GM18870 (cell line): Measurements from ENCODE around the gene ACTN1.

ENCODE experiments used
- ATAC-seq: cut with Tn5 transposase; IDR thresholded peaks from one replicate; pipeline ENCODE4 v1.9.1; 2021; ENCODE audit warnings: moderate library complexity; ENCODE audit not compliant: unreplicated experiment

Gene ACTN1

DNA sequence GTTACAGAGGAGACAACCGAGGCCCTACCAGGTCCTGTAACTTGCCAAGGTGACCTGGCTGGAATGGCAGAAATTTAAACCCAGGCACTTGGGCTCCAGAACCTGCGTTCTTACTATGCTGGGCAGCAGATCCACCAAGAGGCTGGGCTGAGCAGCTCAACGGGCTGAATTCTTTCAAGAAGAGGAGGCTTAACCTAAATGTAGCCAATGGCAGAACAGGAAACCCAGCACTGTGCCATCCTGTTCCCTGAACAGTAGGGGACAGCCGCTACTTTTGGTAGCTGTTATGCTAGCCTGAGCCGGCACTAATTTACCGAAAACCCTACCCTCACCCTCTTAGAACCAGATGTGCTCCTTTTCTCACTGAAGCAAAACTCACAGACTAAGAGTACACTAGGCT lies 86.1 kb downstream of the ACTN1 start:
- no peak for ATAC-seq

DNA sequence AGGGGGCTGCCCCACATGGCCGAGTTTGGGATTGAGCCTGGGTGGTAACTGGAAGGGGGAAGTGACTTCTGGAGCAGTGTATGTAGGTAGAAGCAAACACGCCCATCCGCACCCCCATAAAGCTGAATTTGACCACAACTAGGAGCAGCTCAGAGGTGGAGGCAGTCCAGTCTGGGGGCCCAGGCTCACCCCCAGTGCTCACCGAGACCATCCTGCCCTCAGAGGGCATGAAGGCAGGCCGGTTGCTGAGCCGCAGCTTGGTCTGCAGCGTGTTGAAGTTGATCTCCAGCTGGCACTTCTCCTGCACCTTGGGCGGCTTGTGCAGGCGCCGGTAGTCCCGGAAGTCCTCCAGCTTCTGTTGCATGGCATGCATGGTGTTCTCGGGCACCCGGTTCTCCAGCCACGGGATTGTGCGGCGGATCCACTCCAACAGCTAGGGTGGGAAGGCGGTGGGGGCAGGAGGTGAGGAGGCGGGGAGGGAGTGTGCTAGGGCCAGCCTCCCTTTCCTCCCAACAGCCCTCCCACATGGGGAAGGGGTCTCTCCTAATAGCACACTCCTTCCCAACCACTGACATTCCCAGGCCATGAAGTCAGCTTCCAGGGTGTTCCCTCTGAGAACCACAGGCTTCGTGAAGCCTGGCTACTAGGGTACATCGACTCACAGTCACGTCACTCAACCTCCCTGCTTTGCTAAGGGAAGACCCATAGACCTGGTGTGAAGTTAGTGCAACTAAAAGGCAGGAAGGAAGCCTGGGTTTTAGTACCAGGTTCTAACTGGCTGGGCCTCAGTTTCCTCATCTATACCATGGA lies 87.0 kb downstream of the ACTN1 start:
- ATAC-seq = no peak

DNA sequence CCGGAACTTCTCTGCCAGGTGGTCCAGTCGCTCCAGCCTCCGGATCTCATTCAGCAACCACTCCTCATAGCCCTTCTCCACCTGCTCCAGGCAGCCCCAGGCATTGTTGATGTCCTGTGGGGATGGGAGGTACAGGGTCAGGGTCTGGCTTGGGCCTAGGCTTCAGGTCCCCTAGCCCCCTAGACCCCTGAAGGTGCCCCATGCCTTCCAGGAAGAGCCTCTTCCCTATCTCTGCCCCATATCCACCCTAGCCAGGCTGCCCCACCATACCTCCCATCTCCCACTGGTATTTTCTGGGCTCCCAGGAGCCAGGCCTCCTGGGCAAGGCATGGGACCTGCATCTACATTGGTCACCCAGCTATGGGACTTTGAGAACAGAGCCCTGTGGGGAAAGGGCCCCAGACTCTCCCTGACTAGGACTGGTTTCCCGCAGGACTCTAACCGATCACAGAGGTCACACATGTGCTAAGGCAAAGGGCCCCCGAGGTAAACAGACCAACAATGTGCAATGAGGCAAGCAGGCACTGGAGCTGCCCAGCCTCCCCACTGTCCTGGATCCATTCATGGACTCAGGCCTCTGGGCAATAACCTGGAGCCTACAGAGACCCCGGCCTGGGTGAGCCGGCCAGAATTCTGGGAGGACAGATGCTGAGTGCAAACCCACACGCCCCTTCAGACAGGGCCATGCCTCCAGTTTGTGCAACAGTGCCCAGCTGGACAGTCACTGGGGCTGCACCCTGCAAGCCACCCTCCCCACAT lies 88.8 kb downstream of the ACTN1 start:
- ATAC-seq = no peak

DNA sequence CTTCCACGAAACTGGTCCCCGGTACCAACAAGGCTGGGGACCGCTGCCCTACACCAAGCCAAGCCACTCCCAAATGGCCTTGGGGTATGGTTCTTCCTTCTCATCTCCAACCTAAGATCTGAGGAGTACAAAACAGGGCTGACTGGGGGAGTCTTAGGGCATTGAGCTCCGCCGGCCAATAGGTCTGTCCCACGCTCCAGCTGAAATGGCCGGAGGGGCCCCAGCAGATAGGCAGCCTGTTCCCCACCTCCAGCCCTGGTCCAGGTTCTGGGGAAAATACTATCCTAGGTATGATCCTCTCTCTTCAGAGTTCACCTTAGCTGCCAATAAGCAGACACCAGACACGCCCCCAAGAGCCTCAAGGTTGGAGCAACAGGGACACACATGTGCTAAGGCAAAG lies 90.2 kb downstream of the ACTN1 start:
- ATAC-seq = no peak

DNA sequence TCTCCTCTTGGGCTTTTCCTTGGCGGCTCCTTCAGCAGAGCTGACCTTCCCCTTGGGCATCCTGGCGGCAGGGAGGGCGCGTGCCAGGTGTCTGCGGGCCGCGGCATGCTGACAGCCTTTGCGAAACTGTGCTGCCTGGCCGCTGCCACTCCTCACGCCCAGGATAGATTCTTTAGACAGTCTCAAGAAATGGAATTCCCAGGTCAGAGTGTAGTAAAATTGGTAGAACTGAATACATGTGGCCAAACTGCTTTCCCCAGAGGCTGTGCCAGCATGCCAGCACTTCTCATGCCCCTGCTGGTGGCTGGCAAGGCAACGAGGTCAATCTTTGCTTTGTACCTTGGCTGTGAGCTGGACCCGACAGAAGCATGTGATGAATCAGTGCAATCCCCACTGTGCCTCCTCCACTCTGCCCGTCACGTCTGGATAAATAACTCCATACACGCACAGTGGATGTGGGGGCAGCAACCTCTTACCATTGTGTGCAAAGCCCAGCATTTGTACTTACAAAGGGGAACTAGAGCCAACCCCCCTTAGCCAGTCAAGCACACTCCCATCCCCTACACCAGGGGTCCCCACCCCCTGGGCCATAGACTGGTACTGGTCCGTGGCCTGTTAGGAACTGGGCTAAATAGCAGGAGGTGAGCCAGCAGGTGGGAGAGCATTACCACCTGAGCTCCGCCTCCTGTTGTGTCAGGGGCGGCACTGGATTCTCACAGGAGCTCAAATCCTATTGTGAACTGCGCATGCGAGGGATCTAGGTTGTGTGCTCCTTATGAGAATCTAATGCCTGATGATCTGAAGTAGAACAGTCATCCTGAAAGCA lies 90.9 kb downstream of the ACTN1 start:
- no peak for ATAC-seq

DNA sequence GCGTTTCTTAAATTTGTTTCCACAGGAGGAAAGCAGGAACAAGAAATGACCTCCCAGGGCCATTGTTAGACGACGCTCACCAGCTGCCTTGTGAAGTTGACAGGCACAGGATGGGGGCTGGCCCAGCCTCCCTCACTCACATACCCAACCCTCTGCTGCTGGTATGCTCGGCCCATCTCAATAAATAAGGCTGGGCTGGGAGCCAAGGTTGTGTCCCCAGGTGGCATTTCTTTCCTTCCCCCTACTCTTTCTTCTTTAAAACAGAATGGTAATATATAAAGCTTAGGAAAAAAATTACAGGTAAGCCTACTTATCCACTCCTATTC lies 93.0 kb downstream of the ACTN1 start:
- no peak for ATAC-seq

DNA sequence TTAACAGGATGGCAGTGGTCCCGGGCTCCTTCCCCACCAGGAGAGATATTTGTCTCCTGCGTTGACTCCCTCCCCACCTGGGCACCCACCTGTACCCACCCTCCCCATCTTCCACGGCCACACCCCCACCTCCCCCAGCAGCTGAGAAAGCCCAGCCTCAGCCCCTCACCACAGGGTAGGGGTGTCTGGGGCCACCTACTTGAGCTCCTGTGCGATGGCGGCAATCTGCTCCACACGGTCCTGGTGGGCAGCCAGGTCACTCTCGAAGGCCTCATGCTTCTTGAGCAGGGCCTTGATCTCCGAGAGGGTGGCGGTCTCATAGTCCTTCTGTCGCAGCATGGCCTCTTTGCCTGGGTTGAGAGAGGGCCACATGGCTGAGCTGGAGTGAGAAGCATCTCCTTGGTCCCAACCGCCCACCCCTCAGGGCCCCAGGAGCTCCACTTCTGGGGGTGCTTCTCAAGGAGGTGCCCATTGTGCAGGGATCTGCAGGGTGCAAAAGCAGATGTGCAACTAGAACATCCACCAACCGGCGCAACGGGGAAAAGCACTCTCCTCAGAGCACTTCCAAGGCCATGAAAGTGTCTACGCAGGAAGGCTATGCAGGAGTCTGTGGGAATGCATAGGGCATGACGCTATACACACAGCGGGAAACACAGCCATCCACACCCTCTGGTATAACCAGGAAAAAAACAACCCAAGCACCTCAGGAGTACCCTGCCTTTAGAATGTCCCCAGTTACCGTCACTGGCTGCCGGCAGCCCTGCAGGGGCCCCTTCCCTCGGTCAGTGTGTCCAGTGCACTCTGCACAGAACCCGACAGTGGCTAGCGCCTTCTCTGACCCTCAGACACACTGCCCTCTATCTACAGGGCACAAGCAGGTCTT lies 93.6 kb downstream of the ACTN1 start:
- ATAC-seq = no peak

DNA sequence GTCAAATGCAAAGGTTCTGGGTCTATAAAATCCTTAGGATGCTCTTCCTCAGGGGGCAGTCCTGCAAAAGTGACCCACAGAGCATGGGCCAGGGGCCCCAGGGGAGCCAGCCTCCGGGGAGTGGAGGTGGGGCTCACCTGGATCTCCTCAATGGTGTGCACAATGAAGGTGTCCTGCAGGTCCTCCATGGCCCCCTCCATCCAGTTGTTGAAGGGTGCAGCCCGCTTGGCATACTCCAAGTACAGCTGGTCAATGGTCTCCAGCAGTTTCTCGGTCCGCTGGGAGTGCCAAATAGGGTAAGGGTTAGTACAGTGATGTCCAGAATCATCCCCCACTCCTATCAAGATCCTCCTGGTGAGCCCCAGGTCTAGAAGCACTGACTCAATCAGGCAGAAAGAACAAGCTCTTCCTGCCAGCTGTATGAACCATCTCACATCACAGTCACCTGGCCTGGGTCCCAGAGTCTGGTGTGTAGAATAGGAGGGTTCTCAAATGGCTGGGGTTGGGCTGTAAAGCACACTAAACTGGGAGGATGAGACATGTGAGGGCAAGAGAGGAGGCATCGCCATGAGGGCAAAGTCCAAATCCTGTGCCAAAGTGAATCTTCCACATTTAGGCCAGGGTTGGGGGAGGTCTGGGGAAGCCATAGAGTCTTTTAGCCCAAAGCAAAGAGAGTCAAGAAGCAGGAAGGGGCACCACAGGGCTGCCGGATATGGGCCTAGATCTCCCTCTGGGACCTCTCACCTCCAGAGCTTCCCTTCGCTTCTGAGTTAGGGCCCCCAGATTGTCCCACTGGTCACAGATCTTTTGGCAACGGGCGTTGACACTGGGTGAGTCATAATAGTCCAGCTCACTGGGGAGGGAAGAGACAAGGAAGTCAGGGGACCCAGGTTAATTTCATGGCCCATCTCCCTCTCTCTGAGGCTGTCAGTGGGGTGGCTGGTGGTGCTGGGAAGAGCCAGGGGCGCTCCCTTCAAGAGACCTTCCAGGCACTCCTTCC lies 94.8 kb downstream of the ACTN1 start:
- ATAC-seq = no peak

DNA sequence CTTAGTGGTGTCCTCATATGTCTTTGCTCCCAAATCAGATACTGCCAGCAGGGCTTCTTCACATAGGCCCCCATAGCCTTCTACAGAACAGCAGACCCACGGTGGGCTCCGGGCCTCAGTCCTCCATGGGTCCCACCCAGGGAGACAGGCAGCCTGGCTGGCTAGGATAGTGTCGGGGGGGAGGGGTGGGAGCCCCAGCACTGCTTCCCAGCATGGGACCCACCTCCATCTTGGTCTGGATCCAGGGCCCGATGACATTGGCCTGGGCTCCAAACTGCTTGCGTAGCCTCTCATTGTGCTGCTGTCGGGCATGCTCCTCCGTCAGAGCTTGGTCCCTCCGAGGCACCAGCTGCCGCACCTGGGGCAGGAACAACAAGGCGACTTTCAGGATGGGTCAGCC lies 96.9 kb downstream of the ACTN1 start:
- ATAC-seq = no peak

DNA sequence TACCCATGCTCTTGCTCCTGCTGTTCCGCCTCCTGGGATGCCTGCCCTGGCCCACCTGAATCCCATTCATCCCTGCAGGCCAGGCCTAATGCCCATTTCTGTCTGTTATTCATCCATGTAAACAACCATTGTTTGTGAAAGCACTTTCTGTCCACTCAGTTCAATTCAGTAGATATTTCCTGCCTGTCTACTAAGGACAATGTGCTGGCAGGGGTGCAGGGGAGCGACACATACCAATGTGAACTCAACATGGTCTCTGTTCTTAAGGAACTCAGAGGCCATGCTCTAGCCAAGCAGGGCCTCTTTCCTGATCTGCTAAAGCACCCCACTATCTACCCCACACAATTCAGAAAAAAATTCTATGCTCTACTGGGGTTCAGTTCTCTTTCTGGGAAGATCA lies 97.7 kb downstream of the ACTN1 start:
- ATAC-seq = no peak

DNA sequence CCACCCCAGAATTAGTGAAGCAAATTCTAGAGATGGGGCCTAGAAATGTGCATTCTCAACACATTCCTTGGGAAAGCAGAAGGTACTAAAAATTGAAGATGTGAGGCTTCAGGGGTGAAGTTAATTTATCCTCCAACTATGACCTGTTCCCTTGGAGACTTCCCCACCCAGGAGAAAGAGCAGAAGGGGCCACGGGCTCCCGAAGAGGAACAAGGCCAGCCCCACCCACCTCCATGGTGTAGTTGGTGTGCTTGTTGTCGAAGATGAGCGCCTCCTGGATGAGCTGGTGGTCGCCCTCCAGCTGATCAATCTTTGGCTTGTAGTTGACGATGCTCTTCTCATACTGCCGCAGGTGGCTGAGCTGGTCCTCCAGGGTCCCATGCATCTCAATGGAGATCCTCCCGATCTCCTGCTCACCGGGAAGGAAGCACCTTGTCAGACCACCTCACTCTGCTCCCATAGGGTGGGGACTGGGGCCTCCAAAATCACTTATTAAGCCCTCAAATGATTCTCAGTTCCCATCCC lies 98.5 kb downstream of the ACTN1 start:
- no peak for ATAC-seq

DNA sequence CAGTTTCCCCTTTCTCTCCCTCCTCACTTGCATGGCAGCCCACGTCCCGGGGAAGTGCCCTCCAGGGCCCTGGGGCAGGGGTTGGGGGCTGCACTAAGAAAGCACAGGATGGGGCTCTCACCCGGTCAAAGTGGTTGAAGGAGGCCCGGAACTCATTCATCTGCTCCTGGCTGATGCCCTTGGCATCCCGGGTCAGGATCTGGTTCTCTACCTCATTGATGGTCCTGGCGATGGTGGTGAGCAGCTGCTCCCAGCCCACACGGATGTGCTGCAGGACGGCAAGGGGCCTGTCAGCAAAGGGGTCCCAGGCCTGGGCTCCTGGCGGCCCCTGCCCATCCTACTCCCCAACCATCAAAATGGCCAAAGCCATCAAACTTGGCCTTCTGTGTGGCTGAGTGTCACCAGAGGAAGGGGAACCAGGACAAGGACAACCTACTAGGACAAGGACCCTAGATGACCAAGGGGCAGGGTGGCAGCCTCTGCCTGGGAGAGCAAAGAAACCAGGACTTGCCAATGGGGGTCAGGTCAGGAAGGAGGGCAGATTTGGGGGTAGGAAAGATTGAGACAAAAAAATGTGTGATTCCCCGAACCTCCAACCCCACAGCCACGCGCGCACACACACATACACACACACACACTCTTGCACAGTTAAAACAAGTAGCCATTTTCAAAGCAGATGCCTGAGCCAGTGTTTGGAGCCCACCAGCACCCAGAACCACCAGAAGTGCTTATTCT lies 99.1 kb downstream of the ACTN1 start:
- ATAC-seq = no peak

DNA sequence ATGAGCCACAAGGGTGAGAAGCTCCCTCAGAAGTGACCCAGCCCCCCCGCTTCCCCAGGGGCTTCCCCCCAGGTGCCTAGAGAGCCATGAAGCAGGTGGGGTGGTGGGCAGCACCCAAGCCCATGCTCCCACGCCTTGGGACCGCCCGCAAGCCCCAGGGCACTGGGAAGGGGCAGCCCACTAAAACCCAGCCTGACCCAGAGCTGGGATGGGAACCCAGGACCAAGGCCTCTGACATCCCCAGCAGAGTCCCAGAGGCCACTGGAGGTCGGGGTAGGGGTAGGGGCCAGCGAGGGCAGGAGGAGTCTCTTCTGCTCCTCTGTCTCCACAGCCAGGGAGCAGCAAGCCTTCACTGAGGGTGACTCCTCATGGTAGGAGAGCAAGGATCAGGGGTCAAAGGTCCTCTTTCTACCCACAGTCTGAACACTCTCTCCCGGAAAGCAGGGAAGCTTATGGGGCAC lies 99.8 kb downstream of the ACTN1 start:
- no peak for ATAC-seq

DNA sequence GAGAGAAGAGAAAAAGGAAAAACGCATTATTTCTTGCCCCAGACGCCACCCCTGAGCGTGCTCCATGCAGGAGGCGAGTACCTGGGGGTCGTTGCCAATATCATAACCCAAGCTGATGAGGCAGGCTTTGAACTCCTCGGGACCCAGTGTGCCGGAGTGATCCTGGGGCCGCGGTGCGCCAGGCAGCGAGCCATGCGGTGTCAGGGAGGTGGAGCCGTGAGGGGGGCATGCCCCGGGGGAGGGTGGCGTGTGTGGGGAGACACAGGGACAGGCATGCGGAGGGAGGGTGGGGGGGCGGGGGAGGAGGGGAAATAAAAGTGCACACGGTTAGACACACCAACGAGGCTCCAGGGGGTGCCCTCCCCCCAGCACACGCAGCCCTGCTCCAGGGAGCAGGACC lies 100.2 kb downstream of the ACTN1 start:
- no peak for ATAC-seq

DNA sequence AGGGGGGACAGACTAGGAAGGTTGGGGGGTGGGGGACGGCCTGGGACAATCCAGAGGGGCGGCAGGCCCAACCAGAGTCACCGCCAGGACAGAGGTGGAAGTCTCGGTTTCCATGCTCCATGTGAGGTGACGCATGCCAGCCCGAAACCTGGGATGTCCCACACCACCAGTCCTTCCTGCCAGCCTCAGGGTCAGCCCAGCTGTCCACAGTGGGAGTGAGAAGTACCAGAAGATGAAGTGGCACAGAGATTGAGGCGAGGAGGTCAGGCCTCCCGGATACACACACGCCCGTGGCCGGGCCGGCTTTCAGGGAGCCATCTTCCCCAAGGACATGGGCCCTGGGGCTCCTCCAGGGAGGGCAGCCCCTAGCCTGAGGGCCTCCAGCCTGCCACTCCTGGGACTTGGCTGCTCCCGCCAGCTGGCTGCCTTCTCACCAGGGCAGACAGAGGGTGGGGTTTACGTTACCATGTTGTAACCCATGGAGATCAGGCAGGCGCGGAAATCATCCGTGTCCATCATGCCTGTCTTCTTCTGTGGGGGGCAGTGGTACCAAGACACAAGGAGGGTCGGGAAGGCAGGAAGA lies 101.0 kb downstream of the ACTN1 start:
- ATAC-seq = no peak

DNA sequence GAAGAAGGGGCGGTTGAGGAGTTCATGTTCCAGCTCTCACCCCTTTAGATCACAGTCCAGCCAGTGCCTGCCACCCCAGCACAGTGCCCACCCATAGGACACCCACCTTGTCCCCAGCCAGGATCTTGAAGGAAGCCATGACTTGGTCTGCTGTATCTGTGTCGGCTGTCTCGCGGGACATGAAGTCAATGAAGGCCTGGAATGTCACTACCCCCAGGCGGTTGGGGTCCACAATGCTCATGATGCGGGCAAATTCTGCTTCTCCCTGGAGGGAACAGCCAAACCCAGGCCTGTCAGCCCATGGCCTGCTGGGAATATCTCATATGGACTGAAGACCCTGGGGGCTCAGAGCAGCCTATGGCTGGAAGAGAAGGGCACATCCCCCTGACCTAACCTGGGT lies 102.1 kb downstream of the ACTN1 start:
- ATAC-seq = no peak

DNA sequence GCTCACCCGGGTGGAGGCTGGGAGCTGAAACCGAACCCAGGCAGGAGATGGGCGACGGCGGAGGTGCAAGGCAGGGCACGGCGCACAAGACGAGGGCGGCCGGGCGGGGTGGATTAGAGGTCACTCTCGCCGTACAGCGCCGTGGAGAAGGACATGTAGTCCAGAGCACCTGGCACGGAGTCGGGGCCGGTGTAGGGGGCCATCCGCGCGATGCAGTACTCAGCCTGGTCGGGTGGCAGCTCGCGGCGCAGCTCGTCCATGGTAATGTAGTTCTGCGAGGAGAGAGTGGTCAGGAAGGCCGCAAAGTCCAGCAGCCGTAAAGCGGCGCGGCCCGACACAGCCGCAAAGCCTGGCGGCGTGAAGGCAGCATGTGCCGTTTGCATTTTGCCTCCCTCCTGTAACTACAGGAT lies 104.4 kb downstream of the ACTN1 start:
- no peak for ATAC-seq

DNA sequence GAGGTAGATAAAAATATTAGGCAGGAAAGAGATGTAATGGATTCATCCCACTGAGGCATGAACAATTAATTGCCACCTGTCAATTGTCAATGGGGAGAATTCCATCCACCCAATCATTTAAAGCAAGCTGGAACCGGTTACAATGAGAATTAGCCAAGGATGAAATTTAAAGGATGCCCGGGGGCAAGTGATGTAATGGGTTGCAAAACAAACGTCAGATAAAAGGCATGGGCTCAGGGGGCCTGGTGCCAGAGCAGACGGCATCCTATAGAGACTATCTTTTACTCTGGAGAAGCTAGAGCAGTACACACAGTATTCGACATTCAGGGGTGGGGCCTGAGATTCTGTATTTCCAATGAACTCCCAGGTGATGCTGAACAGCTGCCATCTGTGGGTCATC lies 105.7 kb downstream of the ACTN1 start:
- ATAC-seq = no peak
